Peyer's patch (tissue), 4 donors: Measurements from ENCODE around the gene HAVCR2.

Experiments
- POLR2A ChIP-seq, 2 donors: fragments of 450-650 bp; IDR thresholded peaks; one replicate each; pipeline ENCODE4 v1.5.1; 2017; ENCODE audit warnings: antibody characterized with exemption in 2 of 2, mild to moderate bottlenecking in 2 of 2, moderate library complexity in 2 of 2
- TF ChIP-seq, protein P1 (sequence below), 6 experiments: fragments of 450-650 bp in 4 of 6; fragments of 200-600 bp in 2 of 6; sonication (generic) in 1 of 6; IDR thresholded peaks; one replicate each; pipeline ENCODE4 v1.5.1; 2017 to 2019; ENCODE audit warnings: antibody characterized with exemption in 6 of 6, mild to moderate bottlenecking in 3 of 6, moderate library complexity in 1 of 6

DNA sequence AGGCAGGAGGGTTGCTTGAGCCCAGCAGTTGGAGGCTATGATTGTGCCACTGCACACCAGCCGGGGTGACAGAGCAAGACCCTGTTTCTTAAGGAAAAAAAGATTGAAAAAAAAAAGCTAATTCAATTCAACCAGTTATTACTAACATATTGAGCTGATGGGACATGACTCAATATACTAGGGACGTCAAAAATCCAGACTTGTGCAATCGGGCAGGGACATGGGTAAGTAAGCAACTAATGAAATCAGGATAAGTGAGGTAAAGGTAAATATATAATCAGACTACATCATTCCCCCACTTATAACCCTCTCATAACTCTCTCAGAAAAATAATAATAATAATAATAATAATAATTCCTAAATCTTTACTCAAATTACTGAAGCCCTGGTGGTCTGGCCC is 49.0 kb downstream of the HAVCR2 start:
- TF ChIP-seq, protein P1, sequence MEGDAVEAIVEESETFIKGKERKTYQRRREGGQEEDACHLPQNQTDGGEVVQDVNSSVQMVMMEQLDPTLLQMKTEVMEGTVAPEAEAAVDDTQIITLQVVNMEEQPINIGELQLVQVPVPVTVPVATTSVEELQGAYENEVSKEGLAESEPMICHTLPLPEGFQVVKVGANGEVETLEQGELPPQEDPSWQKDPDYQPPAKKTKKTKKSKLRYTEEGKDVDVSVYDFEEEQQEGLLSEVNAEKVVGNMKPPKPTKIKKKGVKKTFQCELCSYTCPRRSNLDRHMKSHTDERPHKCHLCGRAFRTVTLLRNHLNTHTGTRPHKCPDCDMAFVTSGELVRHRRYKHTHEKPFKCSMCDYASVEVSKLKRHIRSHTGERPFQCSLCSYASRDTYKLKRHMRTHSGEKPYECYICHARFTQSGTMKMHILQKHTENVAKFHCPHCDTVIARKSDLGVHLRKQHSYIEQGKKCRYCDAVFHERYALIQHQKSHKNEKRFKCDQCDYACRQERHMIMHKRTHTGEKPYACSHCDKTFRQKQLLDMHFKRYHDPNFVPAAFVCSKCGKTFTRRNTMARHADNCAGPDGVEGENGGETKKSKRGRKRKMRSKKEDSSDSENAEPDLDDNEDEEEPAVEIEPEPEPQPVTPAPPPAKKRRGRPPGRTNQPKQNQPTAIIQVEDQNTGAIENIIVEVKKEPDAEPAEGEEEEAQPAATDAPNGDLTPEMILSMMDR (IDR thresholded peaks at IDR 0.05), result no peak
- TF ChIP-seq POLR2A (IDR thresholded peaks at IDR 0.05), result no peak
